GM20000 (cell line): Measurements from ENCODE around the gene TNFRSF19.
A peak's percentile ranks its signal among the peaks of the same experiment; 100 is the strongest.

Experiments
- DNase-seq: peaks from one replicate; pipeline ENCODE4 v3.0.0; 2012; ENCODE audit warnings: low spot score
- CTCF ChIP-seq: IDR thresholded peaks from 2 replicates; pipeline ENCODE4 v1.5.1; 2012; ENCODE audit warnings: mild to moderate bottlenecking, control low read depth; ENCODE audit errors: extremely low read depth, missing control alignments

TNFRSF19 gene

GRCh38 chr13:23620613-23621315, 50.6 kb downstream of the TNFRSF19 start:
- no peak for TF ChIP-seq CTCF

GRCh38 chr13:23621316-23621645, 51.1 kb downstream of the TNFRSF19 start:
- TF ChIP-seq CTCF = no peak
- no peak for DNase-seq

More at GRCh38 chr13:23620613-23621315, 50.6 kb downstream of the TNFRSF19 start:
- DNase-seq = no peak

- TF ChIP-seq CTCF = no peak
- peak; percentile 21 for DNase-seq
These were observed 52.8 kb downstream of the TNFRSF19 start for GRCh38 chr13:23622985-23623384.

- TF ChIP-seq CTCF = no peak
- DNase-seq = no peak
These were observed 53.2 kb downstream of the TNFRSF19 start for GRCh38 chr13:23623394-23623793.

GRCh38 chr13:23626700-23627099, 56.5 kb downstream of the TNFRSF19 start:
- TF ChIP-seq CTCF = no peak

GRCh38 chr13:23627410-23627809, 57.2 kb downstream of the TNFRSF19 start:
- no peak for DNase-seq
- no peak for TF ChIP-seq CTCF

More at GRCh38 chr13:23626700-23627099, 56.5 kb downstream of the TNFRSF19 start:
- DNase-seq = no peak

GRCh38 chr13:23628250-23628649, 58.0 kb downstream of the TNFRSF19 start:
- TF ChIP-seq CTCF = no peak
- DNase-seq = no peak
